PC-3 (cell line): ENCODE measurements around the gene MDK. TPM values are rescaled to one million over a fixed set of nuclear protein-coding genes. Genes with fewer than 3 reads are reported as not detected.

ENCODE experiments used
- ATAC-seq: fragments of 200-7000 bp; cut with Tn5 transposase; 2 replicates; pipeline ENCODE4 v1.9.1; 2020; ENCODE audit warnings: mild to moderate bottlenecking, moderate library complexity
- Bru-seq: library from RNA; stranded (reverse); fragments of 400-500 nt; gene quantifications from one replicate; lab custom pipeline; 2021; lab: Mats Ljungman, UMichigan
- BruChase-seq, 2 experiments: library from RNA; stranded (reverse); fragments of 400-500 nt; gene quantifications; one replicate each; lab custom pipeline; 2021; lab: Mats Ljungman, UMichigan
- BruUV-seq: library from RNA; stranded (reverse); fragments of 400-500 nt; replicated peaks from 2 replicates; lab custom pipeline; 2021; lab: Mats Ljungman, UMichigan
- CTCF ChIA-PET: fragments of 300-600 bp; sonication (Branson Sonifier 250); formaldehyde crosslinking; loops from one replicate; lab custom pipeline; 2022; ENCODE audit warnings: antibody characterized with exemption; lab: Charles Lee
- POLR2A ChIA-PET: fragments of 300-600 bp; sonication (Branson Sonifier 250); formaldehyde crosslinking; loops from one replicate; lab custom pipeline; 2022; ENCODE audit warnings: antibody characterized with exemption; ENCODE audit not compliant: unreplicated experiment; lab: Charles Lee
- DNase-seq: peaks from one replicate; pipeline ENCODE4 v3.0.0-alpha.2; 2015
- H2AFZ ChIP-seq: fragments of 300-600 bp; sonication (generic); 2 replicates; pipeline ENCODE4 v1.6.0; 2016; ENCODE audit warnings: antibody characterized with exemption, low read length
- H3F3A ChIP-seq: fragments of 300-600 bp; sonication (generic); one replicate; pipeline ENCODE4 v1.6.0; 2017; ENCODE audit warnings: antibody characterized with exemption, low read length, control low read depth, mild to moderate bottlenecking; ENCODE audit not compliant: unreplicated experiment
- H3K27ac ChIP-seq: fragments of 300-600 bp; sonication (generic); 2 replicates; pipeline ENCODE4 v1.5.1; 2016; ENCODE audit warnings: mild to moderate bottlenecking, low read length
- H3K27me3 ChIP-seq: fragments of 300-600 bp; sonication (generic); 2 replicates; pipeline ENCODE4 v1.6.1; 2016; ENCODE audit warnings: low read length, mixed read lengths
- H3K36me3 ChIP-seq: fragments of 300-600 bp; sonication (generic); 2 replicates; pipeline ENCODE4 v1.6.1; 2016; ENCODE audit warnings: low read depth, mixed run types, low read length, mixed read lengths
- H3K4me1 ChIP-seq: fragments of 300-600 bp; sonication (generic); 2 replicates; pipeline ENCODE4 v1.5.1; 2016; ENCODE audit warnings: low read length; ENCODE audit not compliant: insufficient read depth
- H3K4me2 ChIP-seq: fragments of 300-600 bp; sonication (generic); 2 replicates; pipeline ENCODE4 v1.6.0; 2016; ENCODE audit warnings: low read length
- H3K4me3 ChIP-seq: fragments of 300-600 bp; sonication (generic); 2 replicates; pipeline ENCODE4 v1.5.1; 2016; ENCODE audit warnings: mild to moderate bottlenecking, low read length, mixed read lengths
- H3K79me2 ChIP-seq: fragments of 300-600 bp; sonication (generic); 2 replicates; pipeline ENCODE4 v1.6.1; 2017; ENCODE audit warnings: low read length, mixed read lengths
- H3K9ac ChIP-seq: fragments of 300-600 bp; sonication (generic); 2 replicates; pipeline ENCODE4 v1.6.0; 2016; ENCODE audit warnings: mild to moderate bottlenecking, low read length
- H3K9me2 ChIP-seq: fragments of 300-600 bp; sonication (generic); replicated peaks from 2 replicates; pipeline ENCODE4 v1.6.1; 2016; ENCODE audit warnings: mixed run types, low read length, mixed read lengths
- H3K9me3 ChIP-seq: fragments of 300-600 bp; sonication (generic); 2 replicates; pipeline ENCODE4 v1.6.1; 2016; ENCODE audit warnings: low read length, mixed read lengths
- H4K20me1 ChIP-seq: fragments of 300-600 bp; sonication (generic); 2 replicates; pipeline ENCODE4 v1.6.1; 2016; ENCODE audit warnings: low read length, mixed read lengths
- CTCF ChIP-seq: fragments of 300-600 bp; sonication (generic); conservative IDR thresholded peaks from 2 replicates; pipeline ENCODE4 v1.5.1; 2017; ENCODE audit warnings: antibody characterized with exemption, low read depth, mild to moderate bottlenecking, low read length
- EZH2 ChIP-seq: fragments of 300-600 bp; sonication (generic); IDR thresholded peaks from one replicate; pipeline ENCODE4 v1.6.1; 2017; ENCODE audit warnings: antibody characterized with exemption, mild to moderate bottlenecking, low read length; ENCODE audit not compliant: unreplicated experiment
- EZH2phosphoT487 ChIP-seq: fragments of 300-600 bp; sonication (generic); IDR thresholded peaks from 2 replicates; pipeline ENCODE4 v1.6.1; 2018; ENCODE audit warnings: mild to moderate bottlenecking, antibody characterized with exemption, low read length, borderline replicate concordance
- intact Hi-C: fragments of 100-400 bp; cut with micrococcal nuclease; formaldehyde crosslinking; loops from 2 replicates; pipeline ENCODE4 v1.9.0; 2023
- long read RNA-seq: library from polyadenylated mRNA; unstranded; transcript quantifications from one replicate; pipeline ENCODE4 v2.0.0, GENCODE V29; 2021; ENCODE audit not compliant: unreplicated experiment
- total RNA-seq: library from RNA; depleted of rRNA; stranded (reverse); fragments of >200 nt; gene quantifications from 2 replicates; pipeline ENCODE4 v1.2.3, GENCODE V29; 2014; rRNA removed

The MDK gene
- total RNA-seq (184 and 232 TPM in 2 replicates), Bru-seq, nascent RNA (percentile 78 among the genes with signal in this experiment), BruChase-seq, experiment 1, labeled RNA remaining after a 6-hour chase (percentile 77 among the genes with signal in this experiment), BruChase-seq, experiment 2, labeled RNA remaining after a 2-hour chase (percentile 68 among the genes with signal in this experiment)
- long read RNA-seq, transcript MDK-205 (5 exons, 1,166 nt) = minor isoform, 6 of 80 reads
- long read RNA-seq, transcript MDK-203 (5 exons, 828 nt) = major isoform, 58 of 80 reads
- long read RNA-seq, transcript MDK-206 (4 exons, 1,026 nt) = minor isoform, 5 of 80 reads
- long read RNA-seq, partial matches to known transcripts = 2 of 80 reads
- long read RNA-seq, other reads (novel, unspliced or antisense) = 6 of 80 reads

DNA sequence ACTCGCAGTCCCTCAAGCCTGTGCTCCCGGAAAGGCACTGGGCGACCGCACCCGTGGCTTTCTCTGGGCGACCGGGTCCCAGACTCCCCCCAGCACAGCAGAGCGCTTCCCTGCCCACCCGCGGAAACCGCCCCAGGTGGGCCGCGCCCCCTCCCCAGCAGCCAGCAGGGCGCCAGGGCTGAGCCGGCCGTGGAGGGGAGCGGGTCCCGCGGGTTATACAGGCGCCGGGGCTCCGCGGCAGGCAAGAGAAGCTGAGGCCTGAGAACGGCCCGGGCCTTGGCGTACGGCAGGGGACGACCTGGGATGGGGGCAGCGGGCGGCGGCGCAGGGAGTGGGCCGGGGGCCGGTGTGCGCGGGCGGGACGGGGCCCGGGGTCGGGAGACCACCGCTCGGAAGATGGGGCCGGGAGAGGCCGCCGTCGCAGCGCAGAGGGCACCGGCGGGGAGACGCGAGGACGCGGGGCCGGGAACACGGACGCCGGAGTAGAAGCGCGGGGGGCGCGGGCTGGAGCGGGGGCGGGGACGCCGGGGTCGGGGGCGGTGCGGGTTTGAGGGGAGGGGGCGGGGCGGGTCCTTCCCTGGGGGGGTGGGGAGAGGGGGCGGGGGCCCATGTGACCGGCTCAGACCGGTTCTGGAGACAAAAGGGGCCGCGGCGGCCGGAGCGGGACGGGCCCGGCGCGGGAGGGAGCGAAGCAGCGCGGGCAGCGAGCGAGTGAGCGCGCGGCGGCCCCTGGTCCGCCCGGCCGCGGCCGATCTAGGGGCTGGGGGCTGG, at the start of gene MDK:
TSS of gene MDK (plus strand) at position 622 of the 771 bp plus-strand sequence. CDS start 389 bp downstream, outside the sequence.
- no peaks in the 10 kb centered on the region for H3F3A ChIP-seq
- no peaks in the 10 kb centered on the region for H3K9me3 ChIP-seq
- TF ChIP-seq EZH2phosphoT487 = no peak
- TF ChIP-seq EZH2 = no peak
- TF ChIP-seq CTCF = no peak
- peak within 1 kb of the TSS; percentile 77 for H2AFZ ChIP-seq
- POLR2A ChIA-PET = no interaction called here
- ATAC-seq (peak; percentile 27), DNase-seq (no peak)
- H3K9ac ChIP-seq = peak within 1 kb of the TSS; percentile 67
- no peaks in the 10 kb centered on the region for H3K27me3 ChIP-seq
- no peaks in the 10 kb centered on the region for H4K20me1 ChIP-seq
- peak within 1 kb of the TSS; percentile 81 for H3K4me3 ChIP-seq
- no peaks in the 10 kb centered on the region for H3K9me2 ChIP-seq
- H3K27ac ChIP-seq = no peak within 1 kb of the TSS
- H3K36me3 ChIP-seq = no peaks in the 10 kb centered on the region; the same call in 1 of the 2 replicates
- CTCF ChIA-PET = no interaction called here
- H3K4me1 ChIP-seq = peaks cover 5% of the 10 kb centered on the region; the same call in 1 of the 2 replicates
- peak within 1 kb of the TSS; percentile 99 for H3K4me2 ChIP-seq
- no TSS peak for BruUV-seq
- H3K79me2 ChIP-seq = no peaks in the 10 kb centered on the region
- intact Hi-C loops = no loop called here

- ChIA-PET POLR2A (no interaction called here), CTCF (no interaction called here)
- H3K9me3 ChIP-seq = no peaks in the 10 kb centered on the region
- H3K79me2 ChIP-seq = no peaks in the 10 kb centered on the region
- no peaks in the 10 kb centered on the region for H3K4me1 ChIP-seq
- ATAC-seq (no peak), DNase-seq (no peak)
- H3K9ac ChIP-seq = no peak overlapping the region
- H4K20me1 ChIP-seq = no peaks in the 10 kb centered on the region
- no peaks in the 10 kb centered on the region for H3F3A ChIP-seq
- TF ChIP-seq EZH2phosphoT487 (no peak), CTCF (no peak), EZH2 (no peak)
- peaks cover 15% of the 10 kb centered on the region for H3K27me3 ChIP-seq
- no peaks in the 10 kb centered on the region for H3K9me2 ChIP-seq
- no peaks in the 10 kb centered on the region for H3K36me3 ChIP-seq
- H3K27ac ChIP-seq = no peak overlapping the region
- H3K4me3 ChIP-seq = no peak overlapping the region
- no peak overlapping the region for H3K4me2 ChIP-seq
- intact Hi-C loops = no loop called here
- no peak overlapping the region for H2AFZ ChIP-seq
- BruUV-seq = no TSS peak
These were observed 49.3 kb upstream of the MDK start for GRCh38 chr11:46332093-46332567.
